ENCODE results near the gene CENPF.

DNA sequence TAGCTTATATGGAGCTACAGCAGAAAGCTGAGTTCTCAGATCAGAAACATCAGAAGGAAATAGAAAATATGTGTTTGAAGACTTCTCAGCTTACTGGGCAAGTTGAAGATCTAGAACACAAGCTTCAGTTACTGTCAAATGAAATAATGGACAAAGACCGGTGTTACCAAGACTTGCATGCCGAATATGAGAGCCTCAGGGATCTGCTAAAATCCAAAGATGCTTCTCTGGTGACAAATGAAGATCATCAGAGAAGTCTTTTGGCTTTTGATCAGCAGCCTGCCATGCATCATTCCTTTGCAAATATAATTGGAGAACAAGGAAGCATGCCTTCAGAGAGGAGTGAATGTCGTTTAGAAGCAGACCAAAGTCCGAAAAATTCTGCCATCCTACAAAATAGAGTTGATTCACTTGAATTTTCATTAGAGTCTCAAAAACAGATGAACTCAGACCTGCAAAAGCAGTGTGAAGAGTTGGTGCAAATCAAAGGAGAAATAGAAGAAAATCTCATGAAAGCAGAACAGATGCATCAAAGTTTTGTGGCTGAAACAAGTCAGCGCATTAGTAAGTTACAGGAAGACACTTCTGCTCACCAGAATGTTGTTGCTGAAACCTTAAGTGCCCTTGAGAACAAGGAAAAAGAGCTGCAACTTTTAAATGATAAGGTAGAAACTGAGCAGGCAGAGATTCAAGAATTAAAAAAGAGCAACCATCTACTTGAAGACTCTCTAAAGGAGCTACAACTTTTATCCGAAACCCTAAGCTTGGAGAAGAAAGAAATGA lies 37.6 kb downstream of the CENPF start:
- TF ChIP-seq POLR2A (IDR thresholded peaks at IDR 0.05): no peak
- TF ChIP-seq, protein P1, sequence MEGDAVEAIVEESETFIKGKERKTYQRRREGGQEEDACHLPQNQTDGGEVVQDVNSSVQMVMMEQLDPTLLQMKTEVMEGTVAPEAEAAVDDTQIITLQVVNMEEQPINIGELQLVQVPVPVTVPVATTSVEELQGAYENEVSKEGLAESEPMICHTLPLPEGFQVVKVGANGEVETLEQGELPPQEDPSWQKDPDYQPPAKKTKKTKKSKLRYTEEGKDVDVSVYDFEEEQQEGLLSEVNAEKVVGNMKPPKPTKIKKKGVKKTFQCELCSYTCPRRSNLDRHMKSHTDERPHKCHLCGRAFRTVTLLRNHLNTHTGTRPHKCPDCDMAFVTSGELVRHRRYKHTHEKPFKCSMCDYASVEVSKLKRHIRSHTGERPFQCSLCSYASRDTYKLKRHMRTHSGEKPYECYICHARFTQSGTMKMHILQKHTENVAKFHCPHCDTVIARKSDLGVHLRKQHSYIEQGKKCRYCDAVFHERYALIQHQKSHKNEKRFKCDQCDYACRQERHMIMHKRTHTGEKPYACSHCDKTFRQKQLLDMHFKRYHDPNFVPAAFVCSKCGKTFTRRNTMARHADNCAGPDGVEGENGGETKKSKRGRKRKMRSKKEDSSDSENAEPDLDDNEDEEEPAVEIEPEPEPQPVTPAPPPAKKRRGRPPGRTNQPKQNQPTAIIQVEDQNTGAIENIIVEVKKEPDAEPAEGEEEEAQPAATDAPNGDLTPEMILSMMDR (IDR thresholded peaks at IDR 0.05): no peak
